NCI-H345 (cell line): Measurements from ENCODE around the gene APBA2.
"Not testable (repeated sequence)": the region's sequence is repeated elsewhere in the genome, so short reads cannot be mapped to it uniquely, and the experiment has no call there.

Experiments used
- DNase-seq: peaks from one replicate; lab custom pipeline; 2025; lab: John Stamatoyannopoulos, UW

Gene APBA2

GRCh38 chr15:28885630-28886430 is at the start of gene APBA2:
Gene APBA2 (plus strand): TSS chr15:28885974. CDS start chr15:29053885, 167,911 bp downstream.
- peak; percentile 11 for DNase-seq

GRCh38 chr15:28840285-28840684 is 45.5 kb upstream of the APBA2 start:
- DNase-seq = not testable (repeated sequence)

GRCh38 chr15:28842210-28842609 is 43.6 kb upstream of the APBA2 start:
- not testable (repeated sequence) for DNase-seq

- not testable (repeated sequence) for DNase-seq
Measured at GRCh38 chr15:28843520-28843919, 42.3 kb upstream of the APBA2 start.

GRCh38 chr15:28844147-28844546 is 41.6 kb upstream of the APBA2 start:
- not testable (repeated sequence) for DNase-seq

- not testable (repeated sequence) for DNase-seq
Measured at GRCh38 chr15:28847247-28847646, 38.5 kb upstream of the APBA2 start.

GRCh38 chr15:28847959-28848358 is 37.8 kb upstream of the APBA2 start:
- DNase-seq = not testable (repeated sequence)

GRCh38 chr15:28848521-28848920 is 37.3 kb upstream of the APBA2 start, which contains the start of gene GOLGA6L7:
Gene GOLGA6L7 (minus strand): TSS chr15:28848644. CDS start chr15:28848549, 95 bp downstream.
- not testable (repeated sequence) for DNase-seq

- not testable (repeated sequence) for DNase-seq
Measured at GRCh38 chr15:28849271-28849670, 36.5 kb upstream of the APBA2 start.

- DNase-seq = not testable (repeated sequence)
Measured at GRCh38 chr15:28849766-28850165, 36.0 kb upstream of the APBA2 start.

- DNase-seq = not testable (repeated sequence)
Measured at GRCh38 chr15:28853654-28854053, 32.1 kb upstream of the APBA2 start.

GRCh38 chr15:28854578-28854977 is 31.2 kb upstream of the APBA2 start:
- not testable (repeated sequence) for DNase-seq

GRCh38 chr15:28861031-28861534 is 24.7 kb upstream of the APBA2 start:
- DNase-seq = no peak

GRCh38 chr15:28861589-28862293 is 24.0 kb upstream of the APBA2 start:
- not testable (repeated sequence) for DNase-seq

GRCh38 chr15:28868744-28869345 is 16.9 kb upstream of the APBA2 start:
- DNase-seq = no peak

- DNase-seq = no peak
Measured at GRCh38 chr15:28871168-28871567, 14.6 kb upstream of the APBA2 start.

- DNase-seq = no peak
Measured at GRCh38 chr15:28873006-28873405, 12.8 kb upstream of the APBA2 start.

GRCh38 chr15:28873585-28874190 is 12.1 kb upstream of the APBA2 start:
- no peak for DNase-seq

- no peak for DNase-seq
Measured at GRCh38 chr15:28875461-28876000, 10.2 kb upstream of the APBA2 start.

GRCh38 chr15:28876131-28876844 is 9.5 kb upstream of the APBA2 start:
- DNase-seq = no peak

GRCh38 chr15:28876845-28877185 is 9.0 kb upstream of the APBA2 start:
- no peak for DNase-seq
